ENCODE results near the gene OR51B4.
"Not testable (repeated sequence)": the region's sequence is repeated elsewhere in the genome, so short reads cannot be mapped to it uniquely, and the experiment has no call there.

The OR51B4 gene

DNA sequence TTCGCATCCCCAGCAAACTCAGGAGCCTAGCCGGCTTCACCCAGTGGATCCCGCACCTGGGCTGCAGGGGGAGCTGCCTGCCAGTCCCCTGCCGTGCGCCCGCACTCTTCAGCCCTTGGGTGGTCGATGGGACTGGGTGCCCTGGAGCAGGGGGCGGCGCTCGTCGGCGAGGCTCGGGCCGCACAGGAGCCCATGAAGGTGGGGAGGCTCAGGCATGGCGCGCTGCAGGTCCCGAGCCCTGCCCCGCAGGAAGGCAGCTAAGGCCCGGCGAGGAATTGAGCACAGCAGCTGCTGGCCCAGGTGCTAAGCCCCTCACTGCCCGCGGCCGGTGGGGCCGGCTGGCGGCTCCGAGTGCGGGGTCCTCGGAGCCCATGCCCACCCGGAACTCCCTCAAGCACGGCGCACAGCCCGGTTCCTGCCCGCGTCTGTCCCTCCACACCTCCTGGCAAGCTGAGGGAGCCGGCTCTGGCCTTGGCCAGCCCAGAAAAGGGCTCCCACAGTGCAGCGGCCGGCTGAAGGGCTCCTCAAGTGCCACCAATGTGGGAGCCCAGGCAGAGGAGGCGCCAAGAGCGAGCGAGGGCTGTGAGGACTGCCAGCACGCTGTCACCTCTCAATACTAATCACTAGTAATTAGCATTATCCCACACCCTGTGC, 7.3 kb downstream of the OR51B4 start:
- not testable (repeated sequence) for DNase-seq (ENCODE audit: low spot score)

- DNase-seq (ENCODE audit: low spot score) = no peak
Observed at GRCh38 chr11:5293028-5293427, 8.7 kb downstream of the OR51B4 start.

DNA sequence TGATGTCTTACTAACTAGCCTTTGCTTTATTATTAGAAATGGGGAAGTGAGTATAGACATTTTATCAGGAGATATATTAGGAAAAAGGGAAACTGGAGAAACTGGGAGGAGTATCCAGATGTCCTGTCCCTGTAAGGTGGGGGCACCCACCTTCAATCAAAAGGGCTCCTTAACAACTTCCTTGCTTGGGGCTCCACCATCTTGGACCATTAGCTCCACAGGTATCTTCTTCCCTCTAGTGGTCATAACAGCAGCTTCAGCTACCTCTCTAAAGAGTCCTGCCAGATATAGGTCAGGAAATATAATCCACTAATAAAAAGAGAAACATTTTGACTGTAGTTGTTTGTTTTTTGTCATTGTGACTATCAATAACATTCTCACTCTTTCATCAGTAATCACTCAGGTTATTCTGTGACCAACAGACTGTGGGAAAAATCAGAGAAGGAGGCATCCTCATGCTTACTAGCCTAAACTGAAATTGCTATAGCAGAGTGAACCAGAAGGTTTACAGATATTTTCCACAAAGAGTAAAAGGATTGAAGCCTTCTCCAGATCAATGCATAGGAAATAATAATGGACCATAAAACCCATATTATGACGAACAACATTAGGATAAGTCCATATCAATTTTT, 10.4 kb downstream of the OR51B4 start:
- peak; percentile 20 for DNase-seq (ENCODE audit: low spot score)

DNA sequence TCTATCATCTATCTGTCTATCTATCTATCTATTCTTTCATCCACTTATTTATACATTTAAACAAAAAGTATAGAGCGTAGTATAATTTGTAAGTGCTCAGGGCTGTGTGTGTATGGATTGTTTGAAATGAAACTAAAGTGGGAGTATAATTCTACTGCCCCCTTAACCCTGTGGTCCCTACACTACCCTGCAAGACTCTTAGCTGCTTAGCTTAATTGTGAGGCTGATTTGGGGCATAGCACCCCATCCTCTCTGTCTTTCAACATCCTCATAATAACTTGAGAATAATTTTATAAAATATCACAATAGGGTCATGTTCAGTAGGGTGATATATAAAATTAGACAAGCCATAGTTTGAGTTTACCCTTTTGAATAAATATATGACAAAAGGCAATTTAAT, 11.6 kb downstream of the OR51B4 start:
- DNase-seq (ENCODE audit: low spot score) = no peak

DNA sequence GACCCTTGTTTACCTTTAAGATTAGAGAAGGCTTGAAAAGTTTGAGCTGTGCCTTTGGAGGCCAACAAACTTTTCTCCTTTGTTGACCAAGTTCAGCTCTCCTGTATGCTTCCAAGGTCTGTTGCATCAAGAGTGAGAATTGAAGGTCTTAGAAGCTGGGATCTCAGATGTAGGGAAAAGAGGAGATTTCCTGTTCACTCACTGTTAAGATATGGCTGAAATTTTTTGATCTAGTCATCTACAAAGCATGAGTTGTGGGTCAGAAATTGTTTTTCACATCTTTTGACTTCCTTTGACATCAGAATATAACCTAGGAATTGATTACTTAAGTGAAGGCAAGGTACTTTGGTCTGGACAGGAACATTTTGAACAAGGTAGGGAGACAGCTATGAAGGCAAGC, 12.1 kb downstream of the OR51B4 start:
- DNase-seq (ENCODE audit: low spot score) = no peak

DNA sequence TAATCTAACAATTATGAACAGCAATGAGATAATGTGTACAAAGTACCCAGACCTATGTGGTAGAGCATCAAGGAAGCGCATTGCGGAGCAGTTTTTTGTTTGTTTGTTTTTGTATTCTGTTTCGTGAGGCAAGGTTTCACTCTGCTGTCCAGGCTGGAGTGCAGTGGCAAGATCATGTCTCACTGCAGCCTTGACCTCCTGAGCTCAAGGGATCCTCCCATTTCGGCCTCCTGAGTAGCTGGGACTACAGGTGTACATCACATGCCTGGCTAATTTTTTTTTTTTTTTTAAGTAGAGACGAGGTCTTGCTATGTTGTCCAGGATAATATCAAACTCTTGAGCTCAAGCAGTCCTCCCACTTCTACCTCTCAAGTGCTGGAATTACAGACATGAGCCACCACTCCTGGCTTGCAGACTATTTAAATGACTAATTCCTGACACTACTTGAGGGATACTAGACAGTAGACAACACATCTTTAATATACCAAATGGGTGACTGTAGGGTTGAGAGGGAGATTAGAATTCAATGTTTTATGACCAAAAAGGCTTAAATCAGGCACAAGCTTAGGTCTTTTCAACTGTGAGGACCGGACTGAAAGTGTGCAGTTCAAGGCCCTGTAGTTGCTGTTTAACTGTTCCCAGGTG, 12.7 kb downstream of the OR51B4 start:
- no peak for DNase-seq (ENCODE audit: low spot score)

DNA sequence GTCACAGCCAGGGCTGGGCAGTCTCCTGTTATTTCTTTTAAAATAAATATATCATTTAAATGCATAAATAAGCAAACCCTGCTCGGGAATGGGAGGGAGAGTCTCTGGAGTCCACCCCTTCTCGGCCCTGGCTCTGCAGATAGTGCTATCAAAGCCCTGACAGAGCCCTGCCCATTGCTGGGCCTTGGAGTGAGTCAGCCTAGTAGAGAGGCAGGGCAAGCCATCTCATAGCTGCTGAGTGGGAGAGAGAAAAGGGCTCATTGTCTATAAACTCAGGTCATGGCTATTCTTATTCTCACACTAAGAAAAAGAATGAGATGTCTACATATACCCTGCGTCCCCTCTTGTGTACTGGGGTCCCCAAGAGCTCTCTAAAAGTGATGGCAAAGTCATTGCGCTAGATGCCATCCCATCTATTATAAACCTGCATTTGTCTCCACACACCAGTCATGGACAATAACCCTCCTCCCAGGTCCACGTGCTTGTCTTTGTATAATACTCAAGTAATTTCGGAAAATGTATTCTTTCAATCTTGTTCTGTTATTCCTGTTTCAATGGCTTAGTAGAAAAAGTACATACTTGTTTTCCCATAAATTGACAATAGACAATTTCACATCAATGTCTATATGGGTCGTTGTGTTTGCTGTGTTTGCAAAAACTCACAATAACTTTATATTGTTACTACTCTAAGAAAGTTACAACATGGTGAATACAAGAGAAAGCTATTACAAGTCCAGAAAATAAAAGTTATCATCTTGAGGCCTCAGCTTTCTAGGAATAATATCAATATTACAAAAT, 13.4 kb downstream of the OR51B4 start:
- DNase-seq (ENCODE audit: low spot score) = no peak

DNA sequence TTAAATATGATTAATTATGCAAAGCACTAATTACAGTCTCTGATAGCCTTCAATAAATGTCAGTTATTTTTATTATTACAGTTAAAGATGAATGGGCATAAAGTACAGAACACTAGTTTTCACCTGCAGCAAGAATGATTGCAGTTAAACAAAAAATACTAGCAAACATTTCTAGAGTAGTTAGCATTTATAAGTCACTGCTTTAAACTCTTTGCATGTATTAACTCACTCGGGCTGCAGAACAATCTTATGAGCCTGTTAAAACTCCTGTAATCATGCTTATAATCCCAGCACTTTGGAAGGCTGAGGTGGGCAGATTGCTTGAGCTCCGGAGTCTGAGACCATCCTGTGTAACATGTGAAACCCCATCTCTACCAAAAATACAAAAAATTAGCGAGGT, 14.8 kb downstream of the OR51B4 start:
- DNase-seq (ENCODE audit: low spot score) = no peak

DNA sequence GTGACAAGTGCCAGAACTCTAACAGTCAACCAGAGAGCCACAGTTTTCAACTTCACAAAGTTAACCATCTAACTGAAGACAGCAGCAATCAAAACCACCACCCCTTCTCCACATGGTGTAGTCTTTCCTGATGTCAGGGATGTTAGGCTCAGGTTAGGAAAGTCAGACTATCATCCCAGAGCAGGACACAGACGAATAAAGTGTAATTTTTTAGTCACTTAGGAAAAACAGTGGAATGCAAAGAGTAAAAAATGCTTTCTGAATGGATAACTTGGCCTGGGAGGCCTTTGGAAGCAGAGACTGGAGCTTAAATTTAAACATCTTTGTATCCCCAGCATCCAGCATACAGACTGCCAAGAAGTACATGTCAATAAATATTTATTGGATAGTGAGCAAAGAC, 15.4 kb downstream of the OR51B4 start:
- no peak for DNase-seq (ENCODE audit: low spot score)

DNA sequence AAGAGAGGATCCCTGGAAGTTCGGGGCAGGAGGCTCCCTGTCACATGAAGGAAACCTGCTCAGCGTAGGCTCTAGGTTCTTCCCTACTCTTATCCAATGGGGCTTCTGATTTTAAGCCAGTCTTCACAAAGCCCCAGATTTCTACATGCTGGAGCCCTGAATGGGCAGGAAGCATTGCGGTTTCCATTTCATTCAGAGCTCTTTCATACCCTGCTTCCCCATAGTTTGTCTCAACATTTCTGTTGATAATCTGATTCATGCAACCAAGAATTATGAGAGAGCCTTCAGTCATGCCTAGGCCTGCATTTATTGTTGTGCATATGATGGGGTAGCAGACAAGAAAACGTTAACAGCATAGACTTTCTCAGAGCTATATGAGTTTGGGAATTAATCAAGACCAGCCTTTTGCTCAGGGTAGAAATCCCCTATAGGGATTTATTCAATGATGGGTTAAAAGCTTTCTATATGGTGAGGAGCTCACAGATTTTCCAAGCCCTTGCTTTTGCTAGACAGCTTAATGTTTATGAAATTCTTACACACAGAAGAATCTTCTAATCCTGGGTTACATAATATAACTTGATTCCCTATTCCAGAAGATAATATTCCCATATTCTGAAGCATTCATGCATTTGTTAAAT, 15.9 kb downstream of the OR51B4 start:
- DNase-seq (ENCODE audit: low spot score) = no peak

GRCh38 chr11:5284637-5285036, 17.1 kb downstream of the OR51B4 start:
- no peak for DNase-seq (ENCODE audit: low spot score)

- DNase-seq (ENCODE audit: low spot score) = no peak
Observed at GRCh38 chr11:5283882-5284281, 17.9 kb downstream of the OR51B4 start.

DNA sequence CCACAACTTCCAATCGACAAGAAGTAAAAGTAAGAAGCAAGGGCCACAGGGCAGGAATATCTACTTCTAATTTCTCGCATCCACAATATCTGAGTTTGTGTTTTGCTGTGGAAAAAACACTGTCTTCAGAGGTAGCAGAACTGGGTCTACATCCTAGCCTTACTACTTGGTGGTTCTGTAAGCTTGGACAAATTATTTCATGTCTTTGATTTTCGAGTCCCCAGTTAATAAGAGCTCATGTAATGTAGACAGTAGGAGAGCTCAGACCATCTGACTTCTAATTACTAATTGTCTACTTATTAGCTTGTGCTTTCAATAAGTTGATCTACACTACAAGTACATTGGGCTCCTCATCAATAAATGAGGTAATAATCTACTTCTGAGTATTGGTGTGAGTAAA, 18.7 kb downstream of the OR51B4 start:
- no peak for DNase-seq (ENCODE audit: low spot score)

- DNase-seq (ENCODE audit: low spot score) = no peak
Observed at GRCh38 chr11:5282628-5283027, 19.1 kb downstream of the OR51B4 start.

DNA sequence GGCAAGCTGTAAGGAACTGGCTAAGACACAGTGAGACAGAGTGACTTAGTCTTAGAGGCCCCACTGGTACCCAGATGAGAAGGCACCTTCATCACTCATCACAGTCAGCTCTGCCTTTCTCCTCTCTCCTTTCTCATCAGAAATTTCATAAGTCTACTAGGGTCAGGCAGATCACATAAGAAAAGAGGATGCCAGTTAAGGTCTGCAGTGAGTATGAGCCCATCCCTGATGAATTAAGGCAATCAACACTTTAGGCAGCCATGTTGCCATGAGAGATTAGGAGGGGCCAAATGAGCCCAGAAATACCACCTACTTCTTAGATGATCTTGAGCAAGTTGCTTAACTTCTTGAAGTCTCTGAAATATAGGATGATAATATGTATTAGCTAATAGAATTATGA, 20.1 kb downstream of the OR51B4 start:
- no peak for DNase-seq (ENCODE audit: low spot score)

DNA sequence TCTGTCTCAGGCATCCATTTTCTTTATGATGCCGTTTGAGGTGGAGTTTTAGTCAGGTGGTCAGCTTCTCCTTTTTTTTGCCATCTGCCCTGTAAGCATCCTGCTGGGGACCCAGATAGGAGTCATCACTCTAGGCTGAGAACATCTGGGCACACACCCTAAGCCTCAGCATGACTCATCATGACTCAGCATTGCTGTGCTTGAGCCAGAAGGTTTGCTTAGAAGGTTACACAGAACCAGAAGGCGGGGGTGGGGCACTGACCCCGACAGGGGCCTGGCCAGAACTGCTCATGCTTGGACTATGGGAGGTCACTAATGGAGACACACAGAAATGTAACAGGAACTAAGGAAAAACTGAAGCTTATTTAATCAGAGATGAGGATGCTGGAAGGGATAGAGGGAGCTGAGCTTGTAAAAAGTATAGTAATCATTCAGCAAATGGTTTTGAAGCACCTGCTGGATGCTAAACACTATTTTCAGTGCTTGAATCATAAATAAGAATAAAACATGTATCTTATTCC, 21.1 kb downstream of the OR51B4 start:
- DNase-seq (ENCODE audit: low spot score) = peak; percentile 74

GRCh38 chr11:5279471-5280090, 22.2 kb downstream of the OR51B4 start:
- no peak for DNase-seq (ENCODE audit: low spot score)

GRCh38 chr11:5277807-5278382, 23.9 kb downstream of the OR51B4 start:
- no peak for DNase-seq (ENCODE audit: low spot score)

- DNase-seq (ENCODE audit: low spot score) = no peak
Observed at GRCh38 chr11:5276697-5277096, 25.0 kb downstream of the OR51B4 start.

DNA sequence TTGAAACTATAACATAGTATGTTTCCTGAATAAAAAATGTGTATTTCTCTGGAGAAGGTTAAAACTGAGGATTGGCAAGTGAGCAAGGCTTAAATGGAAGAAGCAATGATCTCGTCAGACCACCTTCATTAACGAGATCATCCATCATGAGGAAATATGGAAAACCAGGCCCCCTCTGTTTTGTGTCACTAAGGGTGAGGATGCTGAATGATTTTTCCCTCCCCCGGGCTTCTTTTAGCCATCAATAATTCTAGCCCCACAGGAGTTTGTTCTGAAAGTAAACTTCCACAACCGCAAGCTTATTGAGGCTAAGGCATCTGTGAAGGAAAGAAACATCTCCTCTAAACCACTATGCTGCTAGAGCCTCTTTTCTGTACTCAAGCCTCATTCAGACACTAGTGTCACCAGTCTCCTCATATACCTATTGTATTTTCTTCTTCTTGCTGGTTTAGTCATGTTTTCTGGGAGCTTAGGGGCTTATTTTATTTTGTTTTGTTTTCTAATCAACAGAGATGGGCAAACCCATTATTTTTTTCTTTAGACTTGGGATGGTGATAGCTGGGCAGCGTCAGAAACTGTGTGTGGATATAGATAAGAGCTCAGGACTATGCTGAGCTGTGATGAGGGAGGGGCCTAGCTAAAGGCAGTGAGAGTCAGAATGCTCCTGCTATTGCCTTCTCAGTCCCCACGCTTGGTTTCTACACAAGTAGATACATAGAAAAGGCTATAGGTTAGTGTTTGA, 26.2 kb downstream of the OR51B4 start:
- no peak for DNase-seq (ENCODE audit: low spot score)

DNA sequence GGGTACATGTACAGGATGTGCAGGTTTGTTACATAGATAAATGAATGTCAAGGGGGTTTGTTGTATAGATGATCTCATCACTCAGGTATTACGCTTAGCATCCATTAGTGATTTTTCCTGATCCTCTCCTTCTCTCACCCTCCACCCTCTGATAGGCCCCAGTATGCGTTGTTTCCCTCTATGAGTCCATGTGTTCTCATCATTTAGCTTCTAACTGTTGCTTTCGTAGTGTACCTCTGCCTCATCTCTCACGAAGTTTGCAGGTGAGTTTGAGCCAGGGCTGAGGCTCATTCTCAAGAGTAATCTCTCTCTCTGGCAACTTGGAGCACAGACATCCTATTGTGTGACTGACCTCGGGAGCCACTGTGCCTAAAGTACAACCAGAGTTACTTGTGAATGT, 27.4 kb downstream of the OR51B4 start:
- DNase-seq (ENCODE audit: low spot score) = no peak
